A549 (cell line): Measurements from ENCODE around the gene USP38. TPM values are rescaled to one million over a fixed set of nuclear protein-coding genes. Genes with fewer than 3 reads are reported as not detected.

Source experiments
- ATAC-seq, 2 experiments: fragments of 200-7000 bp in 1 of 2; fragments of >200 bp in 1 of 2; cut with Nextera tagmentation in 1 of 2; cut with Tn5 transposase in 1 of 2; 3 replicates each; pipeline versions ENCODE4 v1.8.0 to v1.9.1; 2018 to 2020; ENCODE audit warnings: mild to moderate bottlenecking in 1 of 2, moderate library complexity in 1 of 2
- CTCF ChIA-PET: fragments of 300-600 bp; sonication (Branson Sonifier 250); formaldehyde crosslinking; extraction: SDS; loops from one replicate; lab custom pipeline; 2021; ENCODE audit warnings: antibody characterized with exemption, inconsistent platforms; lab: Yijun Ruan, JAX
- POLR2A ChIA-PET: fragments of 350-600 bp; formaldehyde crosslinking; extraction: SDS; loops from one replicate; lab custom pipeline; 2021; ENCODE audit warnings: antibody characterized with exemption, inconsistent platforms; lab: Yijun Ruan, JAX
- DNase-seq, 2 experiments: peaks; one replicate each; pipeline versions ENCODE4 v3.0.0 to v3.0.0-alpha.2; 2011 to 2016; ENCODE audit warnings: low read depth in 1 of 2, low spot score in 1 of 2
- FAIRE-seq: peaks from 2 replicates; lab custom pipeline; 2011; peaks lifted over from hg19 to GRCh38; lab: Jason Lieb, UNC
- H3K27ac ChIP-seq, 2 experiments: fragments of >200 bp; sonication (Bioruptor Twin); formaldehyde crosslinking; 3 replicates each; pipeline ENCODE4 v1.5.1; 2016 to 2017
- H3K4me1 ChIP-seq: fragments of >200 bp; sonication (Bioruptor Twin); formaldehyde crosslinking; 3 replicates; pipeline ENCODE4 v1.6.1; 2016
- H3K4me2 ChIP-seq: fragments of >200 bp; sonication (Bioruptor Twin); formaldehyde crosslinking; 3 replicates; pipeline ENCODE4 v1.6.1; 2016
- H3K4me3 ChIP-seq: fragments of >200 bp; sonication (Bioruptor Twin); formaldehyde crosslinking; 3 replicates; pipeline ENCODE4 v1.5.1; 2016
- H3K9me3 ChIP-seq: fragments of >200 bp; sonication (Bioruptor Twin); formaldehyde crosslinking; 3 replicates; pipeline ENCODE4 v1.6.1; 2016
- BCL3 ChIP-seq: fragments of >200 bp; sonication (Bioruptor Twin); formaldehyde crosslinking; IDR thresholded peaks from 3 replicates; pipeline ENCODE4 v1.6.1; 2016
- BHLHE40 ChIP-seq: IDR thresholded peaks from 2 replicates; pipeline ENCODE4 v1.6.1; 2012; ENCODE audit warnings: low read depth, low read length, inconsistent platforms
- CBX8 ChIP-seq: fragments of 200-600 bp; sonication (generic); IDR thresholded peaks from 2 replicates; pipeline ENCODE4 v1.6.1; 2016
- CHD2 ChIP-seq: fragments of 150-350 bp; IDR thresholded peaks from 2 replicates; pipeline ENCODE4 v1.6.1; 2014; ENCODE audit warnings: low read length; ENCODE audit not compliant: partially characterized antibody
- E2F6 ChIP-seq: IDR thresholded peaks from 2 replicates; pipeline ENCODE4 v1.6.1; 2012; ENCODE audit warnings: low read depth, borderline replicate concordance
- ESRRA ChIP-seq: fragments of 150-350 bp; IDR thresholded peaks from 2 replicates; pipeline ENCODE4 v1.6.1; 2014; ENCODE audit warnings: mild to moderate bottlenecking, low read length, borderline replicate concordance
- FOSL2 ChIP-seq, 2 experiments: fragments of 450-650 bp in 1 of 2; fragments of >200 bp in 1 of 2; sonication (Bioruptor Twin) in 1 of 2; formaldehyde crosslinking; IDR thresholded peaks; 2 replicates each; pipeline versions ENCODE4 v1.5.0 to v1.6.1; 2016 to 2020; ENCODE audit warnings: mild to moderate bottlenecking in 1 of 2, moderate library complexity in 1 of 2
- FOXS1 ChIP-seq: fragments of 250-450 bp; sonication (Bioruptor Pico); IDR thresholded peaks from 2 replicates; pipeline ENCODE4 v1.5.0; 2020; ENCODE audit warnings: mild to moderate bottlenecking, moderate library complexity
- GATA3 ChIP-seq: IDR thresholded peaks from 2 replicates; pipeline ENCODE4 v1.6.1; 2012; ENCODE audit warnings: borderline replicate concordance
- HDAC2 ChIP-seq: fragments of 200-600 bp; sonication (generic); IDR thresholded peaks from 2 replicates; pipeline ENCODE4 v1.6.1; 2016
- HOXA7 ChIP-seq: fragments of 250-450 bp; sonication (Bioruptor Pico); IDR thresholded peaks from 2 replicates; pipeline ENCODE4 v1.5.0; 2020; ENCODE audit warnings: mild to moderate bottlenecking, moderate library complexity
- HOXB5 ChIP-seq: fragments of 250-450 bp; sonication (Bioruptor Pico); IDR thresholded peaks from 2 replicates; pipeline ENCODE4 v1.5.0; 2020; ENCODE audit warnings: mild to moderate bottlenecking, moderate library complexity
- JUNB ChIP-seq: fragments of >200 bp; sonication (Bioruptor Twin); formaldehyde crosslinking; IDR thresholded peaks from 2 replicates; pipeline ENCODE4 v1.6.1; 2016
- KDM5A ChIP-seq: fragments of 200-600 bp; sonication (generic); IDR thresholded peaks from 2 replicates; pipeline ENCODE4 v1.6.1; 2016; ENCODE audit warnings: antibody characterized with exemption, mild to moderate bottlenecking
- MAZ ChIP-seq: fragments of 150-350 bp; IDR thresholded peaks from 2 replicates; pipeline ENCODE4 v1.6.1; 2014; ENCODE audit warnings: antibody characterized with exemption, low read depth, low read length, borderline replicate concordance
- MYC ChIP-seq: IDR thresholded peaks from 2 replicates; pipeline ENCODE4 v1.6.1; 2012; ENCODE audit warnings: mild to moderate bottlenecking, inconsistent platforms, low read length, improper control_type of control experiment, borderline replicate concordance
- NFE2L2 ChIP-seq: fragments of 150-350 bp; conservative IDR thresholded peaks from 2 replicates; pipeline ENCODE4 v1.6.1; 2014; ENCODE audit warnings: low read length
- PHF8 ChIP-seq: fragments of 200-600 bp; sonication (generic); IDR thresholded peaks from 2 replicates; pipeline ENCODE4 v1.6.1; 2016; ENCODE audit warnings: low read depth, mild to moderate bottlenecking, antibody characterized with exemption, moderate library complexity, borderline replicate concordance
- POLR2A ChIP-seq: IDR thresholded peaks from 2 replicates; pipeline ENCODE4 v1.6.1; 2012; ENCODE audit warnings: mild to moderate bottlenecking, low read length
- POLR2AphosphoS2 ChIP-seq: conservative IDR thresholded peaks from 2 replicates; pipeline ENCODE4 v1.6.1; 2012; ENCODE audit warnings: low read length, improper control_type of control experiment, inconsistent platforms
- RAD21 ChIP-seq, 2 experiments: fragments of >200 bp in 1 of 2; sonication (Bioruptor Twin) in 1 of 2; formaldehyde crosslinking in 1 of 2; IDR thresholded peaks in 1 of 2; conservative IDR thresholded peaks in 1 of 2; 2 replicates in 1 of 2; 3 replicates in 1 of 2; pipeline ENCODE4 v1.6.1; 2012 to 2018; ENCODE audit warnings: inconsistent platforms in 1 of 2
- RNF2 ChIP-seq: fragments of 200-600 bp; sonication (generic); IDR thresholded peaks from 2 replicates; pipeline ENCODE4 v1.6.1; 2016; ENCODE audit warnings: low read depth, mild to moderate bottlenecking, antibody characterized with exemption, moderate library complexity, borderline replicate concordance
- SMC3 ChIP-seq: fragments of >200 bp; sonication (Bioruptor Twin); formaldehyde crosslinking; IDR thresholded peaks from 3 replicates; pipeline ENCODE4 v1.6.1; 2018; ENCODE audit warnings: inconsistent platforms
- TP53 ChIP-seq: fragments of 250-450 bp; sonication (Bioruptor Pico); IDR thresholded peaks from 2 replicates; pipeline ENCODE4 v1.5.0; 2021; ENCODE audit warnings: mild to moderate bottlenecking, moderate library complexity
- ZC3H11A ChIP-seq: fragments of 450-650 bp; IDR thresholded peaks from 2 replicates; pipeline ENCODE4 v1.6.1; 2014; ENCODE audit warnings: antibody characterized with exemption, mild to moderate bottlenecking
- WGBS: methylation state at CpG from one replicate; pipeline ENCODE4 v1.1.6; 2017; ENCODE audit errors: missing lambda C conversion rate; 5-methylcytosine and 5-hydroxymethylcytosine counted together
- polyA plus RNA-seq, 4 experiments: library from polyadenylated mRNA; depleted of rRNA in 3 of 4; stranded (reverse); fragments of >200 nt; fragmentation: RNase III in 1 of 4; extraction: RNeasy Plus Mini Kit Qiagen cat#74134 plus additional on column Dnase treatment in 1 of 4; gene quantifications; 2 replicates in 3 of 4; 3 replicates in 1 of 4; pipeline ENCODE4 v1.2.3, GENCODE V29; 2011 to 2017
- TF ChIP-seq, protein P1 (sequence below): fragments of 250-450 bp; sonication (Bioruptor Pico); IDR thresholded peaks from 2 replicates; pipeline ENCODE4 v1.5.0; 2021; ENCODE audit warnings: mild to moderate bottlenecking, moderate library complexity, borderline replicate concordance

USP38 gene
- polyA plus RNA-seq, 2 of the 4 experiments (the other 2 are of a cell fraction) = 5.6 to 10.9 TPM

DNA sequence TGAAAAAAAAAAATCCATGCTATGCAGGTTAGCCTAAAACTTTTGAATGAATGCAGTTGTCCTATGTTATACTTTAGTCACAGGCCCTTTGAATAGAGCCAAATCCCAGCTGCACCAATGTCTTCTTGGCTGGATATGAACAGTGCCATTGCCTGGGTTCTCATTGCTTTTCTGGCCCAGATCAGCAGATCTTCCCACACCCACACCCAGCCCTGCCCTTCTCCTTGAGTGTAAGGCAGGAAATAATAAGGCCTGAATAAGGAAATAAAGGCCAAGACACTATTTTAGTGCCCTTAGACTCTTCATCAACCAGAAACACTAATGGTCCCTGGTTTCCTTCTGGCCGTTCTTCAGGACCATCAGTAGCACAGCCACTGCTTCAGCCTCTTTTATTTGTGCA, 66.6 kb downstream of the USP38 start:
- POLR2A ChIA-PET = no interaction called here
- no peak overlapping the region for H3K4me3 ChIP-seq
- ATAC-seq (no peak), DNase-seq (no peak)
- H3K9me3 ChIP-seq = no peaks in the 10 kb centered on the region
- no peaks in the 10 kb centered on the region for H3K4me1 ChIP-seq
- WGBS = 71% methylated on average over 1 of the region's 1 CpG
- TF ChIP-seq RAD21 (conservative IDR thresholded peaks at IDR 0.05 in 1 of 2, IDR thresholded peaks at IDR 0.05 in 1 of 2) (no peak), MYC (no peak), HOXA7 (CRISPR knock-in tag) (no peak), NFE2L2 (no peak), GATA3 (no peak), MAZ (no peak)
- TF ChIP-seq, protein P1, sequence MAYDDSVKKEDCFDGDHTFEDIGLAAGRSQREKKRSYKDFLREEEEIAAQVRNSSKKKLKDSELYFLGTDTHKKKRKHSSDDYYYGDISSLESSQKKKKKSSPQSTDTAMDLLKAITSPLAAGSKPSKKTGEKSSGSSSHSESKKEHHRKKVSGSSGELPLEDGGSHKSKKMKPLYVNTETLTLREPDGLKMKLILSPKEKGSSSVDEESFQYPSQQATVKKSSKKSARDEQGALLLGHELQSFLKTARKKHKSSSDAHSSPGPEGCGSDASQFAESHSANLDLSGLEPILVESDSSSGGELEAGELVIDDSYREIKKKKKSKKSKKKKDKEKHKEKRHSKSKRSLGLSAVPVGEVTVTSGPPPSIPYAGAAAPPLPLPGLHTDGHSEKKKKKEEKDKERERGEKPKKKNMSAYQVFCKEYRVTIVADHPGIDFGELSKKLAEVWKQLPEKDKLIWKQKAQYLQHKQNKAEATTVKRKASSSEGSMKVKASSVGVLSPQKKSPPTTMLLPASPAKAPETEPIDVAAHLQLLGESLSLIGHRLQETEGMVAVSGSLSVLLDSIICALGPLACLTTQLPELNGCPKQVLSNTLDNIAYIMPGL (CRISPR knock-in tag) = no peak
- TF ChIP-seq, all 56 proteins: peak for 0
- no peak overlapping the region for H3K4me2 ChIP-seq
- CTCF ChIA-PET = interaction anchor here (1.3 kb wide), 1 partner anchor 9 kb away, joined by 3 read pairs; no protein-coding TSS in a partner anchor
- no peak for FAIRE-seq
- no peak overlapping the region for H3K27ac ChIP-seq

DNA sequence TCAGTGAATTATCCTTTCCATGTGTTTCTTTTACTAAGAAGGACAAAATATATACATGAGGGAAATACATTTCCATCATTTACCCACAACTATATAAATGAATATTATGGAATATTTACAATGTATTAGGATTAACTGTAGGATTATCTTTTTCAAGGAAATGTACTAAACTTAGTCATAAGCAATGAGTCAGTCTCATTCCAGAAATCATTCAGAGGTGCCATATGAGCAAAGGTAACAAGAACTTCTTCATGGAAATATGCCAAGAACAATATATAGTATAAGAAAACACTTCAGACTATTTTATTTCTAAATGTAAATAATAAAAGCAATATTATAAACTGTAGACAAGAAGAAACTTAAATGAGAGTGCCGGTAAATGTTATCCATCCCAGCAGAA, 67.1 kb downstream of the USP38 start:
- no peak for TF ChIP-seq RAD21 (conservative IDR thresholded peaks at IDR 0.05 in 1 of 2, IDR thresholded peaks at IDR 0.05 in 1 of 2)
- no peak for TF ChIP-seq MAZ
- no peak for TF ChIP-seq SMC3
- TF ChIP-seq HDAC2 = no peak
- TF ChIP-seq PHF8 = no peak
- TF ChIP-seq, protein P1 (CRISPR knock-in tag) = no peak
- TF ChIP-seq CHD2 = no peak
- TF ChIP-seq RNF2 = no peak
- no peak for TF ChIP-seq HOXB5 (CRISPR knock-in tag)
- TF ChIP-seq CBX8 = no peak
- no peak for TF ChIP-seq MYC
- no peak for TF ChIP-seq TP53 (CRISPR knock-in tag)
- no peak for TF ChIP-seq E2F6
- TF ChIP-seq, all 56 proteins: peak for 0
- WGBS = 22% methylated on average over 1 of the region's 1 CpG
- FAIRE-seq (no peak), DNase-seq (no peak), ATAC-seq (no peak)
- no peaks in the 10 kb centered on the region for H3K9me3 ChIP-seq
- no peak overlapping the region for H3K4me3 ChIP-seq
- no peak overlapping the region for H3K4me2 ChIP-seq
- ChIA-PET POLR2A (no interaction called here), CTCF (interaction anchor here (1.3 kb wide), 1 partner anchor 8 kb away, joined by 3 read pairs; no protein-coding TSS in a partner anchor)
- no peaks in the 10 kb centered on the region for H3K4me1 ChIP-seq
- H3K27ac ChIP-seq = no peak overlapping the region

GRCh38 chr4:143252478-143252877, 67.8 kb downstream of the USP38 start:
- H3K4me1 ChIP-seq = no peaks in the 10 kb centered on the region
- no peak for ATAC-seq
- no peaks in the 10 kb centered on the region for H3K9me3 ChIP-seq
- 62% methylated on average over 3 of the region's 3 CpGs for WGBS
- no peak overlapping the region for H3K4me2 ChIP-seq
- no peak for DNase-seq
- ChIA-PET CTCF (no interaction called here), POLR2A (no interaction called here)
- no peak overlapping the region for H3K27ac ChIP-seq
- FAIRE-seq = no peak
- H3K4me3 ChIP-seq = no peak overlapping the region
- no peak for TF ChIP-seq TP53 (CRISPR knock-in tag)
- no peak for TF ChIP-seq NFE2L2
- no peak for TF ChIP-seq HDAC2
- no peak for TF ChIP-seq GATA3
- TF ChIP-seq, protein P1 (CRISPR knock-in tag) = no peak
- TF ChIP-seq BHLHE40 = no peak
- no peak for TF ChIP-seq FOXS1
- TF ChIP-seq POLR2A = no peak
- no peak for TF ChIP-seq HOXB5 (CRISPR knock-in tag)
- no peak for TF ChIP-seq FOSL2 (IDR thresholded peaks at IDR 0.05)
- TF ChIP-seq FOSL2 (CRISPR knock-in tag; IDR thresholded peaks at IDR 0.05) = no peak
- no peak for TF ChIP-seq ESRRA
- TF ChIP-seq ZC3H11A = no peak
- TF ChIP-seq KDM5A = no peak
- TF ChIP-seq CBX8 = no peak
- no peak for TF ChIP-seq JUNB
- TF ChIP-seq POLR2AphosphoS2 = no peak
- no peak for TF ChIP-seq BCL3
